SJCRH30 (cell line): Measurements from ENCODE around the gene CDYL2. TPM values are rescaled to one million over a fixed set of nuclear protein-coding genes. Genes with fewer than 3 reads are reported as not detected.
"Not testable (repeated sequence)": the region's sequence is repeated elsewhere in the genome, so short reads cannot be mapped to it uniquely, and the experiment has no call there.

ENCODE experiments used
- DNase-seq, 2 experiments: peaks; one replicate each; pipeline ENCODE4 v3.0.0-alpha.2; 2015 to 2020
- H3K27ac ChIP-seq: fragments of 250-450 bp; sonication (Bioruptor Pico); 2 replicates; pipeline ENCODE4 v1.5.1; 2020; ENCODE audit warnings: mild to moderate bottlenecking, moderate library complexity
- H3K27me3 ChIP-seq: fragments of 250-450 bp; sonication (Bioruptor Pico); 2 replicates; pipeline ENCODE4 v1.5.1; 2020; ENCODE audit warnings: mild to moderate bottlenecking, moderate library complexity
- H3K36me3 ChIP-seq: fragments of 250-450 bp; sonication (Bioruptor Pico); 2 replicates; pipeline ENCODE4 v1.5.1; 2020; ENCODE audit warnings: mild to moderate bottlenecking, moderate library complexity
- H3K4me1 ChIP-seq: fragments of 250-450 bp; sonication (Bioruptor Pico); 2 replicates; pipeline ENCODE4 v1.5.1; 2020; ENCODE audit warnings: mild to moderate bottlenecking, moderate library complexity
- H3K4me3 ChIP-seq: fragments of 250-450 bp; sonication (Bioruptor Pico); 2 replicates; pipeline ENCODE4 v1.5.1; 2020; ENCODE audit warnings: mild to moderate bottlenecking, moderate library complexity
- H3K9me3 ChIP-seq: fragments of 250-450 bp; sonication (Bioruptor Pico); replicated peaks from 2 replicates; pipeline ENCODE4 v1.5.1; 2020; ENCODE audit warnings: mild to moderate bottlenecking, moderate library complexity
- total RNA-seq: library from RNA; depleted of rRNA; stranded (reverse); fragments of >200 nt; shearing (Covaris generic); gene quantifications from 2 replicates; pipeline ENCODE4 v1.2.3, GENCODE V29; 2014

Gene CDYL2
- total RNA-seq, 1 experiment from 2014 or later = 0.14 TPM

DNA sequence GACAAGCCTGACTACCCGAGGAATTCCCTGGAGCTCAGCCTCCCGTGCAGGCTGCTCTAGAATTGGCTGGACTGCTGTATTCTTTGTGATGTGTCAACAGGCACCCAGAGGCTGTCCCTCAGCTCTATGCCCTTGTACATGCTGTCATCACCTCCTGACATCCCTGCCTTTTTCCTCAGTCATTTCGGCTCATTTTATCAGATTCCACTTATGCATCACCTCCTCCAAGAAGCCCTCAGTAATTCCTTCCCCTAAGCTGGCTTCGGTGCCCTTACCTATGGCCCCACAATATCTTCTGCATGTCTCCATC is 137.2 kb downstream of the CDYL2 start:
- Histone ChIP-seq H3K4me1 (no peaks in the 10 kb centered on the region), H3K9me3 (no peaks in the 10 kb centered on the region), H3K4me3 (no peak overlapping the region), H3K27ac (no peak overlapping the region), H3K36me3 (no peaks in the 10 kb centered on the region), H3K27me3 (no peaks in the 10 kb centered on the region)
- DNase-seq = no peak

GRCh38 chr16:80666378-80667250 is 137.8 kb downstream of the CDYL2 start:
- Histone ChIP-seq H3K27me3 (no peaks in the 10 kb centered on the region), H3K9me3 (no peaks in the 10 kb centered on the region)
- no peak for DNase-seq

DNA sequence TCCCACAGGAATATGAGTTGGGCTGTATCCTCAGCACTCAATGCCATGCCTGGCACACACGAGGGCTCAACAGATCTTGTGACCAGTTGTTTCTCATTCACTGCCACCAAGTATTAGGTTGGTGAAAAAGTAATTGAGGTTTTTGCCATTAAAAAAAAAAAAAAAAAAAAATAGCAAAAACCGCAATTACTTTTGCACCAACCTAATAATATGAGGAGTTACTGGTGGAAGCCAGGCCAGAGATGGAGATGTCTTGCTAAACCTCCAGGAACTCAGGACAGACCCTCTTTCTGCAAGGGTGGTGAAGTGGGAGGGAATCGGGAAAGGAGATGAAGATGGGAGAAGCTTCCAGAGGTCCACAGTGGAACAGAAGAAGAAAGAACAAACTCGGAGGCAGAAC is 139.0 kb downstream of the CDYL2 start:
- Histone ChIP-seq H3K27me3 (no peaks in the 10 kb centered on the region), H3K27ac (no peak overlapping the region), H3K4me1 (no peaks in the 10 kb centered on the region)

More at GRCh38 chr16:80666378-80667250, 137.8 kb downstream of the CDYL2 start:
- Histone ChIP-seq H3K4me1 (no peaks in the 10 kb centered on the region), H3K4me3 (no peak overlapping the region), H3K27ac (no peak overlapping the region), H3K36me3 (no peaks in the 10 kb centered on the region)

GRCh38 chr16:80664786-80665185 is 139.6 kb downstream of the CDYL2 start:
- Histone ChIP-seq H3K27ac (no peak overlapping the region), H3K4me1 (no peaks in the 10 kb centered on the region), H3K9me3 (no peaks in the 10 kb centered on the region), H3K36me3 (no peaks in the 10 kb centered on the region), H3K27me3 (no peaks in the 10 kb centered on the region), H3K4me3 (no peak overlapping the region)
- no peak for DNase-seq

More for the DNA sequence above, 139.0 kb downstream of the CDYL2 start:
- DNase-seq = no peak
- H3K36me3 ChIP-seq = no peaks in the 10 kb centered on the region
- no peak overlapping the region for H3K4me3 ChIP-seq
- H3K9me3 ChIP-seq = no peaks in the 10 kb centered on the region

DNA sequence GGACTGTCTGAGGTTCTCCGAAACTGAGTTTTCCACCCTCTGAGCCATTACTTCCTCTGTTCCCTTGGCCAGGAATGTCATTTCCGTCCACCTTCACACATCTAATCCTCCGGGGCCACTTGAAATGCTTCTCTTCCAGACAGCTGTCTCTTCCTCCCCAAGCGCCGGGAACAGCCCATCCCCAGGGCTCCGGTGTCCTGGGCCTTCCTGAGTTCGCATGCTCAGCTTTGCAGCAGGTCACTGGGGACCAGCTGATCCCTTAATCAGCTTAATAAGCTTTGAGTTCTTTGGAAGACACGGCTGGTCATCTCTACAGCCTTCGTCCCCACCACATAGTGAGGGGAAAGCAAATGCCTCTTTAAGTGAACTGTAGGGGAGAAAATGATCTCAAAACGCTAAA is 140.2 kb downstream of the CDYL2 start:
- Histone ChIP-seq H3K4me1 (no peaks in the 10 kb centered on the region), H3K9me3 (no peaks in the 10 kb centered on the region), H3K36me3 (no peaks in the 10 kb centered on the region), H3K27me3 (no peaks in the 10 kb centered on the region), H3K27ac (no peak overlapping the region), H3K4me3 (no peak overlapping the region)
- peak in 1 of 2 experiments; percentile 3 for DNase-seq

DNA sequence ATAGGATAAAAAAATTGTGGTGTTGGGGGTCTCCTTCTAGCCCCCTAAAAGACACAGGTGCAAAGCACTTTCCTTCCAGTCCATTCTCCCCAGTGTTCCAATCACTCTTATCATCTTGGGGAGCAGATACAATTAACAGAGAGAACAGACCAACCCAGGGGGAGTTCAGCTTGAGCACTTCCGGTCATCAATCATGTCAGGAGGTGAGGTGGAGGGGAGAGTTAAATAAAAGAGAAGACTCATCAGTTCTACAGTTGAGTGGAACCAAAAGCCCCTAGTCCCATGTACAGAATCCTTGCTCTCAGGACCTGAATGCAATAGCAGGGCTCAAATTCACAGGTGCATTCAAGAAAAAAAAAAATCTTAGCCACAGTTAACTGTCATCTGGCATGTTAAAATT is 141.3 kb downstream of the CDYL2 start:
- no peak overlapping the region for H3K27ac ChIP-seq
- H3K27me3 ChIP-seq = no peaks in the 10 kb centered on the region
- no peaks in the 10 kb centered on the region for H3K36me3 ChIP-seq
- no peak for DNase-seq
- H3K4me3 ChIP-seq = no peak overlapping the region
- no peaks in the 10 kb centered on the region for H3K4me1 ChIP-seq
- no peaks in the 10 kb centered on the region for H3K9me3 ChIP-seq

GRCh38 chr16:80659865-80660264 is 144.5 kb downstream of the CDYL2 start:
- H3K27me3 ChIP-seq = no peaks in the 10 kb centered on the region
- DNase-seq = no peak
- no peaks in the 10 kb centered on the region for H3K4me1 ChIP-seq
- no peak overlapping the region for H3K27ac ChIP-seq
- no peaks in the 10 kb centered on the region for H3K36me3 ChIP-seq
- no peaks in the 10 kb centered on the region for H3K9me3 ChIP-seq
- H3K4me3 ChIP-seq = no peak overlapping the region

GRCh38 chr16:80656711-80657150 is 147.7 kb downstream of the CDYL2 start:
- Histone ChIP-seq H3K27ac (no peak overlapping the region), H3K36me3 (no peaks in the 10 kb centered on the region), H3K9me3 (no peaks in the 10 kb centered on the region), H3K4me1 (no peaks in the 10 kb centered on the region), H3K4me3 (no peak overlapping the region), H3K27me3 (no peaks in the 10 kb centered on the region)
- DNase-seq = no peak

DNA sequence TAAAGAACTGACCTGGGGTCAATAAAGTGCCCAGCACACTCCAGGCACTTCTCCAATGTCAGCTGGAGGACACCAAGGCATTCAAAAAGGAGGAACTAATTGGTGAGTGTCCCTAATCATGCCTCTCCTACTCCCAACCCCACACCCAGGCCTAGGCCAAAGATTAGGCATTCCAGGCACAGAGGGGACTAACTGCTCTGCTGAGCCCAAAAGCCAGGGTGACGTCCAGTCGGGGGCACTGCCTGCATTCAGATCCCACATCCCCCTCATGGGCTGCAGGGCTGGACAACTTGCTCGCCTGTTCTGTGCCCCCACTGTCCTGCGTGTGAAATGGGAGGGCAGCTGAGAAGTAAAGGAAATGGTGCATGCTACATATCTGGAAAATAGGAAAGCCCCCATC is 148.2 kb downstream of the CDYL2 start:
- no peaks in the 10 kb centered on the region for H3K4me1 ChIP-seq
- no peaks in the 10 kb centered on the region for H3K36me3 ChIP-seq
- H3K27ac ChIP-seq = no peak overlapping the region
- H3K9me3 ChIP-seq = no peaks in the 10 kb centered on the region
- H3K4me3 ChIP-seq = no peak overlapping the region
- H3K27me3 ChIP-seq = no peaks in the 10 kb centered on the region
- DNase-seq = no peak

DNA sequence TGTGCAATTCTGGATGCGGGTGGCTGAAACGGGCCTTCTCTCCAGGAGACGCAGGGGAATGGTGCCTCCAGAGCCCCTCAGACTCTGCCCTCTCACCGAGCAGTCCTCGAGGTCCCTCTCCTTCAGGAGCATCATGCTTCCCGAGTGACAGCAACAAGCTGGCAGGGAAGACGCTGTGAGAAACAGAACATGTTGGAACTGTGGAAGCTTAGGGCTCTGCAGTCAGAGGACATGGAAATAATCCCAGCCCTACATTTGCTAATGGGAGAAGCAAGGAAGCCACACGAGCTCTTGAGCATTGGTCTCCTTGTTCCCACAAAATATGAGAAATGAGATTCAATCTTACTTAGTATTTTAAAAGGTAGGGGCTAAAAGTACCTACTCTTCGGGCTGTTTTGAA is 148.6 kb downstream of the CDYL2 start:
- no peaks in the 10 kb centered on the region for H3K4me1 ChIP-seq
- DNase-seq = no peak
- no peaks in the 10 kb centered on the region for H3K27me3 ChIP-seq

GRCh38 chr16:80654094-80654862 is 150.1 kb downstream of the CDYL2 start:
- H3K27me3 ChIP-seq = no peaks in the 10 kb centered on the region
- H3K4me3 ChIP-seq = no peak overlapping the region
- no peak for DNase-seq
- H3K27ac ChIP-seq = no peak overlapping the region
- no peaks in the 10 kb centered on the region for H3K36me3 ChIP-seq
- H3K4me1 ChIP-seq = no peaks in the 10 kb centered on the region
- no peaks in the 10 kb centered on the region for H3K9me3 ChIP-seq

More for the DNA sequence above, 148.6 kb downstream of the CDYL2 start:
- Histone ChIP-seq H3K27ac (no peak overlapping the region), H3K9me3 (no peaks in the 10 kb centered on the region), H3K4me3 (no peak overlapping the region), H3K36me3 (no peaks in the 10 kb centered on the region)

DNA sequence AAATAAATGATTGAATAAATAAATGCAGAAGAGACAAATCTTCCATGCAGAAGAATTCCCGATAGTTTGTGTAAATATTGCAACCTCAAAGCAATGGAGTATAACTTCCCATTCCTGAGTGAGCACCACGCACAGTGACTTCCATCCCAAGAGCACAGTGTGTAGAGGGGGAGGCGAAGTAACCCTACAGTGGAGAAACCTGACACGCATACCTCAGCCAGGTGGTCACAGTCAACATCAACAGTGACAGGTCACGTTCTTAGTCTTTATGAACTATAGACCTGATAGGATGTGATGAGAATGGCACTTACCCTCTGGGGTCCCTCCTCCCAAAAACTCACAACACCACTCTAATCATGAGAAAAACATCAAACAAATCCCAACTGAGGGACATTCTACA is 152.0 kb downstream of the CDYL2 start:
- Histone ChIP-seq H3K27ac (no peak overlapping the region), H3K4me1 (no peaks in the 10 kb centered on the region), H3K9me3 (no peaks in the 10 kb centered on the region), H3K27me3 (no peaks in the 10 kb centered on the region), H3K4me3 (no peak overlapping the region), H3K36me3 (no peaks in the 10 kb centered on the region)
- DNase-seq = no peak

GRCh38 chr16:80650281-80650680 is 154.1 kb downstream of the CDYL2 start:
- H3K27ac ChIP-seq, H3K27me3 ChIP-seq, DNase-seq, H3K4me3 ChIP-seq, H3K9me3 ChIP-seq, H3K36me3 ChIP-seq, H3K4me1 ChIP-seq: not testable (repeated sequence)

DNA sequence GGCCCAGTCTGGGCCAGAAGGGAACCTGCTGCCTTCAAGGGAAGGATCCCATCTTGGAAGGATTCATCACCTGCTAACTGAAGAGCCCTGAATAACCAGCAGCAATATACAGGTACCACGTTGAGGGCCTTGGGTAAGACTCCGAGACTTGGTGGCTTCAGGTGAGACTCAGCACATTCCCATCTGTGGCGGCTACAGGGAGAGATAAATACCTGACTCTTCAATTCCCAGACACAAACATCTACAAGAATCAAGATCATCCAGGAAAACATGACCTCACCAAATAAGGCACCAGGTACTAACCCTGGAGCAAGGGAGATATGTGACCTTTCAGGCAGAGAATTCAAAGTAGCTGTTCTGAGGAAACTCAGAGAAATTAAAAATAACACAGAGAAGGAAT is 164.1 kb downstream of the CDYL2 start:
- Histone ChIP-seq H3K9me3 (no peaks in the 10 kb centered on the region), H3K4me1 (no peaks in the 10 kb centered on the region), H3K27ac (no peak overlapping the region), H3K4me3 (no peak overlapping the region), H3K36me3 (no peaks in the 10 kb centered on the region), H3K27me3 (no peaks in the 10 kb centered on the region)
- no peak for DNase-seq

GRCh38 chr16:80639636-80640035 is 164.8 kb downstream of the CDYL2 start:
- Histone ChIP-seq H3K27ac (no peak overlapping the region), H3K4me1 (no peaks in the 10 kb centered on the region), H3K36me3 (no peaks in the 10 kb centered on the region), H3K4me3 (no peak overlapping the region), H3K27me3 (no peaks in the 10 kb centered on the region), H3K9me3 (no peaks in the 10 kb centered on the region)
- DNase-seq = no peak
